Activated CD8-positive, alpha-beta memory T cell treated with anti-CD3 and anti-CD28 coated beads for 1 hour (primary cell): ENCODE results near the gene APRT.
"Not testable (repeated sequence)": the region's sequence is repeated elsewhere in the genome, so short reads cannot be mapped to it uniquely, and the experiment has no call there.

Source experiments
- DNase-seq, 2 donors: peaks; one replicate each; pipeline ENCODE4 v3.0.0-alpha.2; 2020; ENCODE audit warnings: low read depth in 1 of 2; ENCODE audit errors: extremely low read depth in 1 of 2

APRT gene

GRCh38 chr16:88774544-88775393, 37.0 kb downstream of the APRT start:
- DNase-seq: no peak

DNA sequence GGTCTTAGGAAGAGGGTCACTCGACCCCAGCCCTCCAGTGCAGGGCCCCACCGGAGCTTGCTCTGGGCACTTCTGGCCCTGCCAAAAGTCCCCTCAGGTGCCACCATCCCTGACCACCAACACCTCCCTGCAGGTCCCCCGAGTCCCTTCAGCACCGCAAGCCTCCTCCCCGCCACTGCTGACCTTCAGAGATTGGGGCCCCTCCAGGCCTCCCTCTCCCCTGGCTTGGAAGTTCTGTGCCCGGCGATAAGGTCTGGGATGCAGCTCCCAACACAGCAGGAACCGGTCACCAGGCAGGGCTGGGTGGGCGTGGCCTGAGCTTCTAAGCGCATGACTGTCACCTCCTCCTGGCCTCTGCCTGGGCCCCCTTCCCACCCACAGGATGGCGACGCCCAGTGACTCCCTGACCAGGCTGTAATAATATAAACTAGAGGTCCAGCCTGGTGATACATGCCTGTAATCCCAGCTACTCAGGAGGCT, 37.9 kb downstream of the APRT start:
- DNase-seq: no peak

- DNase-seq: no peak
Observed at GRCh38 chr16:88772871-88773811, 38.6 kb downstream of the APRT start.

DNA sequence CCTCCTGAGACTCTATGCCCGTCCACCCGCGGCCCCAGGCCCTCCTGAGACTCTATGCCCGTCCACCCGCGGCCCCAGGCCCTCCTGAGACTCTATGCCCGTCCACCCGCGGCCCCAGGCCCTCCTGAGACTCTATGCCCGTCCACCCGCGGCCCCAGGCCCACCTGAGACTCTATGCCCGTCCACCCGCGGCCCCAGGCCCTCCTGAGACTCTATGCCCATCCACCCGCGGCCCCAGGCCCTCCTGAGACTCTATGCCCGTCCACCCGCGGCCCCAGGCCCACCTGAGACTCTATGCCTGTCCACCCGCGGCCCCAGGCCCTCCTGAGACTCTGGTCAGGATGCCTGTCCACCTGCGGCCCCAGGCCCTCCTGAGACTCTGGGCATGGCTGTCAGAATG, 39.9 kb downstream of the APRT start:
- not testable (repeated sequence) for DNase-seq

DNA sequence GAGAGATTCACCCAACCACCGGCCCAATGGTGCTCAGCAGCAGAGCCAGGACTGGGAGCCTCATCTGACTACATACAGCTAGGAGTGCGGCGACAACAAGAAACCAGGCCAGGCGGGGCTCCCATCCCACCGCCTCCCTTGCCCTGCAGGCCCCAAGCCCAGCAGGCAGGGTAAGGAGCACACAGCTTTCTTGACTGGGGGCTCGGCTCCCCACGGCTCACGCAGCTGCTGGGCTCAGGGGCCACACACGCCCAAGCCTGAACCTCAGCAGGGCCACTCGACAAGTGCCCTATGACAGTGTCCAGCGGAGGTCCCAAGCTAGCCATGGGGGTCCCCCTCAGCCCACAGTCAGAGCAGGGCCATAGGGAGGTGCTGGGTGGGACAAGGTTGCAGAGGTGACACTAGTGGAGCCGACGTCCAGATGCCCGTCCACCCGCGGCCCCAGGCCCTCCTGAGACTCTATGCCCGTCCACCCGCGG, 40.4 kb downstream of the APRT start:
- no peak for DNase-seq

DNA sequence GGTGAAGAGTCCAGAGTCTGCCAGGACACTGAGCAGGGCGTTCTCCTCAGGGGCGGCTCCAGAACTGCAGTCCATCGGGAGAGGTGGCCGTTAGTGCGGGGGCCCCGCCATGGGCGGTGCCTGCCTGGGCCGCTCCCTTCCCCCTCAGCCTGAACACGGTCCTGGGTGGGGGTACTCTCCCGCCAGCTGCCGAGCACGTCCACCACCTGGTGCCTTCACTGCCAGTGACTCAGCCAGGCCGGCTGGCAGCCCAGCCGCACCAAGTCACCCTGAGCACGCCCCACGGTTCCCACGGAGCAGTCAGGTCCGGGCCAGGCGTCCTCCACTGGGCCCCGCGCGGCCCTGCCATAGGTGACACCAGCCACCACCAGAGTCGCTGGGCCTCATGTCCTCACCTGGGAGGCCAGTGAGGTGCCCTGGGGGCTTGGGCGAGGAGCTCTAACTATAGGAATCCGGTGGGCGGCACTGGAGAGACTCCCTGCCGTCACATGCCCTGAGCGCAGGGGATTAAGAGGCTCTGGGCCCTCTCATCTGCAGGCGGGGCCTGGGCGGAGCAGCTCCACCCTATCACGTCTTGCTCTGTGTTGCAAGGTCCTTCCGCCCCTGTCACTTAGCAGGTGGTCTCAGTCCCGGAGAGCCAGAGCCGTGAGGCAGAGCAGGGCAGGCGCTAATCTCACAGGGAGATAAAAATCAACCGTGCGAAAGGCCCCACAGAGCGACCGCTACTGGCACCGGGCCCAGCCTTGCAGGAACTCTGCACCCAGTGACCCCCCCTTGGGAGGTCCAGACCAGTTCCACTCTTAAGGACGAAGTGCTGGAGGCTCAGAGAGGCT, 41.1 kb downstream of the APRT start:
- DNase-seq: no peak

DNA sequence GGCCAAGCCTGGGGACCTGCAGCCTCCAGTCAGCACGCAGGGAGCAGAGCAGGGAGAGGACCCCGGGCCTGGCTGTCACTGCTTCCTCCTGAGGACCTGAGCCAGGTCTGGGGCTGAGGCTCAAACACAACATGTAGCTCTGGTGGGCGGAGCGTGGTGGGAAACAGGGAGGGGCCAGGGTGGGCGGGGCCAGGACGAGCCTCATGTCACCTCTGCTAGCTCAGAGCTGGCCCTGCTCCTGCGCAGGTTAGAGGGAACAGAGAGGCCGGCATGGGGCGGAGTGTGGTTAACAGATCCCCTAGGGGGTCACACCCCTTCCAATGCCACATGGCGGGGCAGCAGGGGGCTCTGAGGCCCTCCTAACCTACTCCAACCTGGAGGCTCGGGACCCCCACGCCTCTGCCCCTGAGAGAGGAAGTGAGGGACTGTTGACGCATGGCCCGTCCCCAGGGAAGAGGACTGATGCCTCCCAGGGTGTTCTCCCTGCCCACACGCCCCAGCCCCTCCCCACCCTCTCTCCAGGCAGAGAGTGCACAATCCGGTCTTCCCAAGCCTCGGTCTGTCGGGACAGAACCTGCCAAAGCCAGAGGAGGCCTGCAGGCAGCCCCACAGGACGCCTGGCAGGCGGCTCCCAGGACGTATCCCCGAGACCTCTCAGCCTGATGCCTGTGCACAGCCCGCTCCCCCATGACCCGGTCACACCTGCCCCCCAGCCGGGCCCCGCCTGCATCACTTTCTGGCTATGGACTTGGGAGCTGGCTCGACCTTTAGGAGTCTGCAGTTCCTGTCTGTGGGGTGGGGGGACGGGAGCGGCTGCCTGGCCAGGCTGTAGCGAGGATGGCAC, 41.9 kb downstream of the APRT start:
- DNase-seq: no peak

DNA sequence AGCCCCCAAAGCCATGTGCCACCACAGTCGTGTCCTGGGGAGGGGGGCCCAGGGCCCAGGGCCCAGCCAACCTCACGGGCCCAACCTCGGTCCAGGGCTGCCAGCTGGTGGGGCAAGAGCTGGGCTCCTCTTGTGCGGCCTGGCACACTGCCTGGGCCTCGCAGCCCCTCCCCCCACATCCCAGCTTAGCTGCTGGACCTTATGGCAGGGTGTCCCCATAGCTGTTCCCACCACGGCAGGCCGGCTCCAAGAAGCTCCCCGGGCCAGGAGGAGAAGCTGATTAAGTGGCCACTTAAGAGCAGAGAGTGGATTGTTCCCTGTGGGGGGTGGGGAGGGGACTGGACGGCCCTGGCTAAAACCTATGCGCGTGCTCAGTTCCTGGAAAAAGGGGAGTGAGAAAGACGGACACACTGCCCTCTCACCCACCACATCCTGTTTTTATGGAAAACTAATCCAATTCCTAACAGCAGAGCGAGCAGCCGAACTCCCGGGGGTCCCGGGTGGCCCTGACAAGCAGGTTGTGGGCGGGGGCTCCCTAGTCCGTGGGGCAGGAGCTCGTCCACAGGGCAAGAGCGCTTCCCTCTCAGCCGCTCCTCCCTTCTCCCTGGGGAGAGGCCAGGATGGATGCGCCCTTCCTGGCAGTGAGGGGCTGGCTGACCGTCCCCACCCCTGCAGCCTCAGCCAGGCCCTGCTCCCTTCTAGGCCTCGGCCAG, 43.5 kb downstream of the APRT start:
- DNase-seq: no peak

DNA sequence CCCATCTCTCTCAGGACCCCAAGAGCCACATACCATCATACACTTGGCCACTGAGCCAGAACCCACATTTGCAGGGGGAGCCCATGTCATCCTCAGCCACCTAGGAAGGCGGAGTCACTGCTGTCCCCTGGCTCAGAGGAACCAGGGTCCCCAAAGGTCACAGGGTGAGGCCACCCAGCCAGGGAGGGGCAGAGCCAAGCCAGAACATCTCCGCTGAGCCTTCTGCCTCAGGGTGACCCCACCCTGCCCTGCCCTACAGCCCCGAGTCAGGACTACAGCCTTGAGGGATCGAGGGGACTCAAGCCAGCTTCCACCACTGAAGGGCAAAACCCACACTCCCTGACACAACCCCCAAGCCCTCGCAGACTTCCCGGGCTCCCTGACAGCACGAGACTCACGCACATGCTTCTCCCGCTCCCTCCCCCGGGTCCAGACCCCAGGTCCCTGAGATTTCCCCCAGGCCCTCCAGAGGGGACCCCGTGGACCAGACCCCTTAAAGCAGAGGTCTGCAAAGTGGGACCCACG, 44.1 kb downstream of the APRT start:
- DNase-seq: no peak

- no peak for DNase-seq
Observed at GRCh38 chr16:88766975-88767374, 44.8 kb downstream of the APRT start.

DNA sequence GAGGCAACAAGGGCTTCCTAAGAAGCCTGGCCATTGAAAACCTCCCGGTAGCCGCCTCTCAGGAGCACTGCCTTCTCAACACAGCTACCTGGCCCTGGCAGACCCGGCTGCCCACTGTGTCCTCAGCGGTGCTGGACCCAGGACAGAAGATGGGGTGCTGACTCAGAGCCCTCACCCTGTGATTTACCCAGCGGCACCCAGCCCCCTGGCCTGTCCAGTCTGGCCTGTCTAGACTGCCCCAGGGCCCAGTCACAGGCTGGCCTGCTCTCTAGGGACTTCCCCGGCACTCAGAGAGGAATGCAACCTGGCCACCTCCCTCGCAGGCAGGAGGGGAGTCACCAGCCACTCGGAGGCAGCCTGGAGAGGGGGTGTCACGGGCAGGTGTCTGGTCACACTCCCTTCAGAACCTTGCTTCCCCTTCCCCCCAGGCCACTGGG, 46.8 kb downstream of the APRT start:
- DNase-seq: no peak

GRCh38 chr16:88764080-88764479, 47.6 kb downstream of the APRT start:
- no peak for DNase-seq

GRCh38 chr16:88763502-88764053, 48.1 kb downstream of the APRT start:
- DNase-seq: no peak

GRCh38 chr16:88762941-88763340, 48.8 kb downstream of the APRT start:
- no peak for DNase-seq

DNA sequence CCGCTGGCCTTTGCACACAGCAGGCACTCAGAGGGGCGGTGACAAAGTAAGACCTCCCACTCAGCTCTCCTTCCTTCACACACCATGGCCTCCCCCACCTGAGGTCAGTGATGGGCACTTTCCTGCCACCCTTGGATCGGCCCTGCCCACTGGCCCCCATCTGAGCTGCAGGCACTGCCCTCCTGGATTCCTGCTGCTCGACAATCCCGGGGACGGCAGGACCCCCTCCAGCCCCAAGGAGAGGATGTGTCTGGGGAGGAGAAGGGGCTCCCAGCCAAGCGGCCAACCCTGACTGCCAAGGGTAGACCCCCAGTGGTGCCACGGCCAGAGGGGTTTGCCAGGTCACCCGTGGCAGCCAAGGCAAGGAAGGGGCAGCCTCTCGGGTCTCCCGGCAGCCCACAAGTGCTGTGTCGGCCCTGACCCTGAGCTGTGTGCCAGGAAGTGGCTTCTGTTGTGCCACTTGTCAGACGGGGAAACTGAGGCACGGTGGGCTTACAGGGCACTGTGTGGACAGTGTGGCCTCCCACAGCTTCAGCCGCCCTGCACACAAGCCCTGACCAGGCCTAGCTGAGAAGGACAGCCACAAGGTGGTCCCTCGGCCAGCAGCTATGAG, 49.4 kb downstream of the APRT start:
- DNase-seq: no peak

GRCh38 chr16:88761830-88762229, 49.9 kb downstream of the APRT start:
- DNase-seq: no peak

DNA sequence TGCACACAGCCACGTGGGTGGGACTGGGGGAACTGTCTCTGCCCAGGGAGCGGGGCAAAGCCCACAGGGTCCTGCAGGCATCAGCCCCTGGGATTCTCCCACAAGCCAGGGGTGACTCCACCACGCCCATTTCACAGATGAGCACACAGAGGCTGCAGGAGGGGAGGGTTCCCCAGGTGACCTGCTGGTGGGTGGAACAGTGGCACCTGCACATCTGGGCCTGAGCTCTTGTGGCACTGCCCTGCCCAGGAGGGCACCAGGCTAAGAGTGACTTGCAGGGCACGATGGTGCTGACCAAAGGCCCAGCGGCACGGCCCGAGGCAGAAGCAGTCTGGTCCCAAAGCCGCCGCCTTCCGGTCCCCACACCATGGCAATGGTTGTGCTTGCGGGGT, 50.6 kb downstream of the APRT start:
- no peak for DNase-seq
